ENCODE results near the gene GPC6.

Gene GPC6

DNA sequence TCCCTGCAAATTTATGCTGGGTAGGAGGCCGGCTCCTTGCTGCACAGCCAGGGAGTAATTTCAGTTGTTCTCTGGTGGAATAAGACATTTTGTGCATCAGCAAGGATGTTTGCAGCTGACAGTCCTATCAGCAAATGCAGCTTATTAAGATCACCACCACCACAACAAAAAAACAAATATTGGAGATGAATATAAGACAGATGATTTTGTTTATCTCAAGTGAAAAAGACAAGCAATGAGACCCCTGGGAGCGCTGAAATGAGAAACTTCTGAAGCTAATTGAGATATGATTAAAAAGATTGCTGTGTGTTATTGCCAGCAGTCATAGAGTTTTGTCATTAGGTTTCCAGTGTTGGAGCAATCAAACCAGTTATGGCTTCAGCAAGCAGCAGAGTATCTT lies 505.6 kb downstream of the GPC6 start:
- no peak for DNase-seq (ENCODE audit: low read depth in 2 of 2)

GRCh38 chr13:93736081-93736480 lies 509.5 kb downstream of the GPC6 start:
- no peak for DNase-seq (ENCODE audit: low read depth in 2 of 2)

- DNase-seq (ENCODE audit: low read depth in 2 of 2) = no peak
Measured at GRCh38 chr13:93736909-93737308, 510.3 kb downstream of the GPC6 start.

- no peak for DNase-seq (ENCODE audit: low read depth in 2 of 2)
Measured at GRCh38 chr13:93740334-93740733, 513.7 kb downstream of the GPC6 start.

DNA sequence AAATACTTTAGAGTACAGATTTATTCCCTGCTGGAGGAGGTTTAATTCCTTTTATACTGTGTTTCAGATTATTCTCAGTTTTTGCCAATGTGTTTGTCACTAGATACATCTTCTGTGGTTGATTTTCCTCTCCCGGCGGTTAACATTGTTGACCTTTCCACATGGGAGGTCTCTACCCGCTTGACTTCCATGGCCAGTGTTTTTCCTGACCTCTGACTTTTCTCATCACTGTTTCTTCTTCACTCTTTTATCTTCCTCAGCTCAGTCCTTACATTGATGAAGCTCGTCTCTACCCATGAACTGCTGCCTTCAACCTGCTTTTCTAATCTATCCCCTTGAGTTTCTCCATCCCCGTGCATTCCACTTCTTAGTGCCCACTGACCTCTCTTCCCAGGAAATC lies 517.4 kb downstream of the GPC6 start:
- DNase-seq (ENCODE audit: low read depth in 2 of 2) = no peak

DNA sequence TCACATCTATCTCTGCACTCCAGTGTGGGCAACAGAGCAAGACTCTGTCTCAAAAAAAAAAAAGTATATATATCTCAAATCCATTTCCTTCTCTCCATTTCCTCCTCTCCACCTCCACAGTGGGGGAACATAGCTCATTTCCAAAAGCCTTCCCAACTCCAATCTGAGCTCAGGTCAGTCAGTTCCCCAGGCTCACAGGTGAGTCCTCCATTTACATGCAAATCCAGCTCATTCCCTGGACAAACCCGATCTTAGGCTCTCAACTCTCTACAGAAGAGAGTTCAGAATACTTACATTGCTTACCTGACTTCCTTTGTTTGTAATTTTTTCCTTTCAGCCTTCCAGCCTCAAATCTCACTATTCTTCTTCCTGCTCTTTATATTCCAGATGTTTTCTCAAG lies 518.3 kb downstream of the GPC6 start:
- no peak for DNase-seq (ENCODE audit: low read depth in 2 of 2)

DNA sequence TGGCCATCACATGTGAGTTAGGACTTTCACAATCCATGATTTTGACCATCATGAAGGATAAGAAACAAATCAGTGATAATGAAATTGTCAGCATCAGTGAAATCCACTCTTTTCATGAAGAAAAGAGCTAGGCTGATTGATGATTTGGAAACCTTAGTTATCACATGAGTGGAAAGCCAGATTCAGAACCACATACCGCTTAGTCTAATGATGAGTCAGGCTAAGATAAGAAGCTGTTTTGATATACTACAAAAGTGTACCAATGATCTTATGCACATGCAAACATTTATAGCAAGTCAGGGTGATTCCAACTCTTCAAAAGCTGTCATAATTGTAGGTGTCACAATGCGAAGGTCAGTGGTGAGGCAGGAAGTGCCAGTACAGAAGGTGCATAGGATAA lies 519.3 kb downstream of the GPC6 start:
- no peak for DNase-seq (ENCODE audit: low read depth in 2 of 2)

DNA sequence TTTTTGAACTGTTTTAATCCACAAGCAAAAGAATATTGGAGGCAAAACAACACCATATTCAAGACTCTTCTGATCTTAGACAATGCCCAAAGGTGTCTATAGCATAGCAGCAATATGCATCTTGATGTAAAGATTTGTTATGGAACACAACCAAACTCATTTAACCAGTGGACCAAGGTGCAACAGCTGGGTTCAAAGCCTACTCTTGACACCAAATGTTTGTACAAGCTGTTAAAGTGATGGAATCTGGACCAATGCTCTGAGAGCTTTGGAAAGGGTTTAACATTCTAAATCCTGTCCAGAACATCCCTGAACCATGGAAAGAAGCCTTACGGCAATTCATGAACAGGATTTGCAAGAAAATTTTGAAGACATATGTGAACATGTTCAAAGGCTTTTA lies 520.0 kb downstream of the GPC6 start:
- DNase-seq (ENCODE audit: low read depth in 2 of 2) = no peak

GRCh38 chr13:93750676-93751075 lies 524.1 kb downstream of the GPC6 start:
- DNase-seq (ENCODE audit: low read depth in 2 of 2) = no peak

DNA sequence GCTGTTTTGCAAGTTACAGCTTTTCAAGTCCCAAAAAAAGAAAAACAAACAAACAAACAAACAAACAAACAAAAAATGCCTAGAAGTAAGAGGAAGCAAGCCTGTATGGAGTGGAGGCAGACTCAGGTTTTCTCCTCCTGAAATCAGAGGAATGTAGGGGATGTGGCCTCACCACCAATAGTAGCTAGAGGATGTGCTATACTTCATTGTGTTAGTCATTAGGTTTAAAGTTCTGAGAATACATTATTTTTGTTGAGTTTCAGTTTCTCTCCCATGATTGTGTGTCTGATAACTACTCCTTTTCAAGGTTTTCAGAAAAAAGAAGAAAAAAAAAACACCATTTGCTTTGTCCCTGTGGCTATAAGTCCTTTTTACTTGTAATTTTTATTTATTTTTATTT lies 524.5 kb downstream of the GPC6 start:
- DNase-seq (ENCODE audit: low read depth in 2 of 2) = no peak

DNA sequence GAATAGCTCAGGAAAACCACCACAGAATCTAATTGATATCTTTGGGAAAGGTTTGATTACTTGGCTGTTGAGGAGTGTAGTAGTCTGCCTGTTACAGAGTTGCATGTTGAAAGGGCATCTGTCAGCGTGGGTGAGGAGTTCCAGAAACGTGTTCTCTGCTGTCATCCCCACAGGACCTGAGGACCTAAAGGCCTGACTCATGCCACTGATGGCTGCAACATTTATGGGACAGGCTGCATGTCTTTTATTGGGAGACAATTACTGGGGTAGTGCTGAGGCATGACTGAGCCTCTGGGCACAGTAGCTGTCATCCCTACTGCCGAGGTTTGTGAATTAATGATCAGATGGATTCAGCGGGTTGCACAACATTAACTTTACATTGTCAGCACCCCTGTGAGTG lies 525.9 kb downstream of the GPC6 start:
- no peak for DNase-seq (ENCODE audit: low read depth in 2 of 2)

- DNase-seq (ENCODE audit: low read depth in 2 of 2) = no peak
Measured at GRCh38 chr13:93753639-93754038, 527.0 kb downstream of the GPC6 start.

DNA sequence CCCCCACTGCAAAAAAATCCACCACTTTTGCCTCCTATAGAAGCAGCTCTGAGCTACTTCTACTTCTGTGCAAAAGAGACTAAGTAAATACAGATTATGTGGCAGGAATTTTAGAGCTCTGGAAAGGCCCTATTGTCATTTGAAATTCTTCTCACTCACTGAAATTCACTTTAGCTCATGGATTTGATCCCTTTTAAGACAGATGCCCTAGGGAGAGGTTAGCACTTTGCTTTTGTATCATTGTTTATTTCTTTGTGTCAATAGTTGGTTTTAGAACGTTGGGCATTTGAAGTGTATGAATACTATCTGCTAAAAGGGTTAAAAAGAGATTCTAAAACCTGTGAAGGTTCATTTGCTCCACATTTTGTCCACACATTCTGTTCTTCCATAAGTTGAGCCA lies 528.7 kb downstream of the GPC6 start:
- no peak for DNase-seq (ENCODE audit: low read depth in 2 of 2)

DNA sequence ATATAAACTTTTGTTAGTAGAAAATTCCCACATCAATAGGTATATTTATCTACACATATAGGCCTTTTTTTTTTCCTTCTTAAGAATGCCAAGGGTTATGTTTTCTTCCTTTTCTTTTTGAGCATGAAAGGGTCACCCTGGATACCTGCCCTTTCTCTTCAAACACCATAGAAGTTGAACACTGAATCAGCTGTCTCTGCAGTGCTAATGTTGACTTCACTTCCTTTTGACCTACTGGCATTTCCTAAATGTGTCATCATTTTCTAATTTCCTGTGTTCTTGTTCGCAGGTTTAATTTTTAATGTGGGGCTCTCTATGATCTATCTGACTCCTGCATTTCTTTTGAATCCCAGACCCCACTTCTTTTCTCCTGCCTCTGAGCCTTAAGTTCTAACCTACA lies 532.0 kb downstream of the GPC6 start:
- no peak for DNase-seq (ENCODE audit: low read depth in 2 of 2)

GRCh38 chr13:93762708-93763426 lies 536.3 kb downstream of the GPC6 start:
- no peak for DNase-seq (ENCODE audit: low read depth in 2 of 2)

GRCh38 chr13:93765062-93765461 lies 538.5 kb downstream of the GPC6 start:
- no peak for DNase-seq (ENCODE audit: low read depth in 2 of 2)

GRCh38 chr13:93765811-93766210 lies 539.2 kb downstream of the GPC6 start:
- no peak for DNase-seq (ENCODE audit: low read depth in 2 of 2)

DNA sequence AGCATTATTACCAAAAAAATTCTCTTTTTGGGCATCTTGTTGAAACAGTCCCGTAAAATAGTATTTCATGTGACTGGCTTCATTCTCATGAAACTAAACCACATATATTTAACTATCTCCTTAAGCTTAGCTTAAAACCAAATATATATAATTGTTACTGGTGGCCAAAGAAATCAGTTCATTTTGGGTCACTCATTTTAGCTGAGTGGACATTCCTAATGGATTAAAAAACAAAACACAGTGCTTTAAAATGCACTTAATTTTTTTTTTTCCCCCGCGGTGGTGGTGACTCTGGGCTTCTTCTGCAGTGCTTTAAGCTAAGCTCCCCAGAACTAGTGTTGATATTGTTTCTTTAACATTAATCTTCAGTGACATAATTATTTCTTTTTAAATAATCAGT lies 540.1 kb downstream of the GPC6 start:
- DNase-seq (ENCODE audit: low read depth in 2 of 2) = no peak

GRCh38 chr13:93767180-93767916 lies 540.7 kb downstream of the GPC6 start:
- no peak for DNase-seq (ENCODE audit: low read depth in 2 of 2)

DNA sequence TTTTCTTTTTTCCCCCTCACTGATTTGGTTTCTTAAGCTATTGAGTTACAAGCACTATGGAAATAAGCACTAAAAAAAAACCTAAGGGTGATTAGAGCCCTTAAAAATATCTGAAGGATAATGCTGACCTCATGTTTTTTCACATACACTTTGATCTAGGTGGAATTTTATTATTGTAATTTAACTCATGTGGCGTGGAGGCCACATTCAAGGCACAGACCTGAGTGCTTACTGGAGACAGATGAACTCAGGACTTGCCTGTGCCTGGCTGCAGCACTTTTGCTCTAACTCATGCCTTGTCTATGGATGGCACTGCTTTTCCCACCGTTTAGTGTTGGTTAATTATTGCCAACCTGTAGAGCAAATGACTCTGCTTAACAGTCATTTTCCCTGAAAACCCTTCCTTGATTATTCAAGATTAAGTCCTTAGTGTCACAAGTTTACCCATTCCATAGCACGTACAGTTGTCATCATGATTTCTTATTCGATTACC lies 541.4 kb downstream of the GPC6 start:
- no peak for DNase-seq (ENCODE audit: low read depth in 2 of 2)

DNA sequence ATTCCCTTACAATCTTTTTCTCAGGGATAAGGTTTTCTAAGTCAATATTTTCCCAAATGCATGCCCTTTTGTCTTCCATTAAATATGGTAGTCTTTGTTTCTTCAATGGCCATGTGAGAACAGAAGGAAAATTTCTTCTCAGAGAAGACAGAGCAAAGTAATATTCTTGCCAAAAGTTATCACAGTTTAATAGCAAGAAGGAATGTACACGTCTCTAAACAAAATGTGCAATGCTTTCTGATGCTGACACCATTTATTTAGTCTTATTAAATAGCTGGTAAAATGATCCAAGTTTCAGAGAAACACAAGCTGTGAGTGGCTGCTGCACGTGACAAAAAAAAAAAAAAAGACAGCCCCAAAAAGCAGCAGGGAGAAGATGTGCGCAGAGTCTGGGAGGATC lies 542.5 kb downstream of the GPC6 start:
- DNase-seq (ENCODE audit: low read depth in 2 of 2) = no peak

DNA sequence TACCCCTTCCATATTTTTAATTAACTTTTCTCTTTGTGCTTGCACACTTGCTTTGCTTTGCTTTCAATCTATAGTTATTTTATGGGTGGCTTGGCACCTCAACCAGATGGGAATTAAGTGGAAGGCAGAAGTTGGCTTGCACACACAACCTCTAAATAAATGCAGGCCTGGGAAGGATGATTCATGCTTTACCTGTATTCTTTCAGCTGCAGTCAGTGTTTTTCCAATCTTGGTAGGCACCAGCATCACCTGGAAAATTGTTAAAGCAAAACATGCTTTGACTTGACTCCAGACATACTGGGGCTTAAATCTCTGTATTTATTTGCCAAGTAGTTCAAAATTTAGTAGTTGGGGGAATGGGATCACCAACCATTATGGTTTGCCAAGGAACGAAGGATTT lies 543.0 kb downstream of the GPC6 start:
- no peak for DNase-seq (ENCODE audit: low read depth in 2 of 2)

- DNase-seq (ENCODE audit: low read depth in 2 of 2) = no peak
Measured at GRCh38 chr13:93771227-93771626, 544.6 kb downstream of the GPC6 start.

All from fibroblast of skin of left quadriceps (primary cell).